COR-L47 (cell line): Measurements from ENCODE around the gene TBC1D21.
A peak's percentile ranks its signal among the peaks of the same experiment; 100 is the strongest.

Experiments used
- DNase-seq: peaks from one replicate; lab custom pipeline; 2025; lab: John Stamatoyannopoulos, UW

The TBC1D21 gene

DNA sequence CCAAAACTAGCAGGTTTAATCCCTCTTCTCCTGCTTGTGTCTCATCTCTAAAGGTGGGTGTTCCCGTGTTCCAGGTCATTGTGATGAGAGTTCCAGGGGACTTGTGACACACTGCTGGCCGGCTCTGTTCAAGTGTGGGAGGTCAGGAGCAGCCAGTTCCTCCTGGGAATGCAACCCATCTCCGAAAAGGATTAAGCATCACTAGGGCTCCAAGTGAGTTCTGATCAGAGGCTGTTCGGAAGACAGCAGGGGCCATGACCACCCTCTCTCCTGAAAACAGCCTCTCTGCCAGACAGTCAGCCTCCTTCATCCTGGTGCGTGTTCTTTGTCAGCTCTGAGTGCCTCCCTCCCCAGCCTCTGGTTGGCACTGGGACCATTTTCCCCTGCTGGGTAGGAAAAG lies at the start of gene TBC1D21:
Gene TBC1D21, plus strand, starts transcription at position 109 of the 400 bp plus-strand sequence. Its CDS starts 146 bp downstream, at position 255.
- DNase-seq, result no peak

DNA sequence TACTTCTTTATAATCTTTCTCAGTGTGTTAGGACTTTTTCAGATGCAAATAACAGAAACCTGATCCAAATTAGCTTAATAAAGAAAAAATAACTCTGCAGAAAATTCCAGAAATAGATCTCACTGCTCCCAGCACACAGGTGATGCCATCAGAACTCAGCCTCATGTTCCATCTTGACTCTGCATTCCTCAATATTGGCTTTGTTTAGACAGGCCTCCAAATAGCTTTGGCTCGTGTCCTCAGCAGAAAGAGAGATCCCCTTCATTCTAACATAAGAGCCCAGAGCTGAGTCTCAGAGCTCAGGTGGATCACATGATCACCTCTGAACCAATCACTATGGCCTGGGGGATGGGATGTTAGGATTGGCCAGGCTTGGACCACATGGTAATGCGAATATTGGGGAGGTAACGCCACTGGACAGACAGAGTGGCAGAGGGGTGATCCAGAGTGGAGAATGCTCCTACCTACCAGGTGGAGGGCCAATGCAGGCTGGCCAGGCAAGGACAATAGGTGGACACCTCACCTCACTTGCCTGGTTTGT lies 46.6 kb upstream of the TBC1D21 start:
- DNase-seq, result no peak

DNA sequence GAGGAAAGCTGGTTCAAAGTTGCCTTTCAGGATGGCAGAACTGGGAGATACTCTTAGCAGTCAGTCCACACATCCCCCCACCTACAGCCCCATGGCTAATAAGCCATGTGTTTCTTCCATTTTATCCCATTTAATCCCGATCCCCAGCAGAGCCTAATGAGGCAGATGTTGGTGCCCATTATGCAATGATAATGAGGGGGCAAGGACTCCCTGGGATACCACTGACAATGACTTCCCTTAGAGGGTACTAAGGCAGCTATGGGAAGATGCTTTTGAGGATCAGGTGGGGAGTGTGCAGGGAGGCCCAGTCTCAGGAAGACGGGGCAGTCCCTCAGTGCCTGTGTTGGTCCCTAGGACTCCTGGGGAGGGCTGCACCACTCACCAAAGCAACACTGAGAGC lies 43.8 kb upstream of the TBC1D21 start:
- no peak for DNase-seq

GRCh38 chr15:73832657-73833056 lies 40.7 kb upstream of the TBC1D21 start:
- DNase-seq, result no peak

GRCh38 chr15:73836845-73837244 lies 36.5 kb upstream of the TBC1D21 start:
- no peak for DNase-seq

- DNase-seq, result no peak
Observed at GRCh38 chr15:73838831-73839426, 34.4 kb upstream of the TBC1D21 start.

GRCh38 chr15:73839699-73840377 lies 33.5 kb upstream of the TBC1D21 start:
- no peak for DNase-seq

- no peak for DNase-seq
Observed at GRCh38 chr15:73840771-73841170, 32.6 kb upstream of the TBC1D21 start.

GRCh38 chr15:73841756-73842725 lies 31.3 kb upstream of the TBC1D21 start:
- no peak for DNase-seq

GRCh38 chr15:73843787-73844186 lies 29.6 kb upstream of the TBC1D21 start:
- DNase-seq, result no peak

DNA sequence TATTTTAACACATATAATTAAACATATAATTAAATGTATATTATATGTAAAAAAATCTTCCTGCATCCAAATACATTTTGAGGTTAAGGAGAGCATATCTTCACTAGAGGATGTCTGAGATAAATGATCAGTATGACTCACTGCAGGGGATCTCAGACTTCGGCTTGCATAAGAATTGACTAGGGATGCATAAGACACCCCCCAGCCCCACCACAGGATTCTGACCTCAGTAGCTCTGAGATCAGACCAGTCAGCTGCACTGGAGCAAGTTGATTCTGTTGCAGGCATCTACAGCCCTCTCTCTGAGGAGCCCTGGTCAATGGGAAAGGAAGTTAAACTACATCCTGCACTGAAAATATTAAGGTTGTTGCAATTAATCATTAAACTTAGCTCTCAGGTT lies 29.0 kb upstream of the TBC1D21 start:
- no peak for DNase-seq

- DNase-seq, result no peak
Observed at GRCh38 chr15:73845507-73845906, 27.9 kb upstream of the TBC1D21 start.

DNA sequence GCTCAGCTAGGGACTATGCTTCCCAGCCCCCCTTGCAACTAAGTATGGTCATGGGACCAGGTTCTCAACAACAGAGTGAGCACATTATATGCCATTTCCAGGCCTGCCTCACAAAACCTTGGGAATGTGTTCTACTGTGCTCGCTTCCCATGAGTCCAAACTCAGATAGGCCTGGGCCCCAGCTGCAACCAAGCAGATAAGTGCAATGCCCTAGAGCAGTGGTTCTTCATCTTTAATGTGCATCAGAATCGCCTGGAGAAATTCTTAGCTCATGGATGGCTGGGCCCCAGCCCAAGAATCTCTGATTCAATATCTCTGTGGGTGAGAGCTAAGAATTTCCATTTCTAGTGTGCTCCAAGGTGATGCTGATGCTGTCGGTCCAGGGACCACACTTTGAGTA lies 27.5 kb upstream of the TBC1D21 start:
- no peak for DNase-seq

- DNase-seq, result no peak
Observed at GRCh38 chr15:73849641-73850040, 23.7 kb upstream of the TBC1D21 start.

- DNase-seq, result no peak
Observed at GRCh38 chr15:73850228-73850627, 23.1 kb upstream of the TBC1D21 start.

DNA sequence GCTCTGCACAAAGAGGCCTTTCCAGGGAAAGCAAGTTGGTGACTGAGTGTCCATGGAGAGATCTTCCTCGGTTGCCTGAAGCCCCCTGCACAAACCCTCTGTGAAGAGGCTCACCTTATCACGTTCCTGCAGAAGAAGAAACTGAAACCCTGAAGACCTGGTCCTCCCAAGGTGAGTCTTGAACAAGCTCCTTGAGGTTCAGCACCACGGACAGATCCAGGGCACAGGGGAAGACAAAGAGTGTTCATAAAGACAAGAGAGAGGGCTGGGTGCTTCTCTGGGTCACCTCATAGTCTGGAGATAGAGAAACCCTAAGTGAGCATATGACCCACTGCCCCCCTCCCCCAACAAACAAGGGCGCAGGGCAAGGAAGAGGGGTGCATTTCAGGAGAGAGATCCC lies 21.7 kb upstream of the TBC1D21 start:
- no peak for DNase-seq

- no peak for DNase-seq
Observed at GRCh38 chr15:73852507-73852906, 20.9 kb upstream of the TBC1D21 start.

DNA sequence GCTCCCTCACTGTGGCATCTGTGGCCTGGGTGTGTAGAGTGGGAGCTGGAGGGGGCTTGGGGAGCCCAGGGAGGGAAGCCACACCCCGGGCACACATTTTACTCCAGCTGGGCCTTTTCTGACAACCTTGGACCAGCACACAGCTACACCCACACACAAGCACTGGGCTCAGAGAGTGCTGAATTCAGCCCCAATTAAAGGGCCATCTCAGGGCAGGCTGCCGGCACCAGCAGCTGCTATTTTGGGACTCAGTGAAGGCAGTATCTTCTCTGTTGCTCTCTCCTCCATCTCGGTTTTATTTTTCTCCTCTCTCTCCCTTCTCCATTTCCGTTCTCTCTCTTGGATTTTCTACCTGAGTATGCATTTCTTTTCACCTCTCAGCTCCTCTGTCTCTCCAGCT lies 19.1 kb upstream of the TBC1D21 start:
- no peak for DNase-seq

DNA sequence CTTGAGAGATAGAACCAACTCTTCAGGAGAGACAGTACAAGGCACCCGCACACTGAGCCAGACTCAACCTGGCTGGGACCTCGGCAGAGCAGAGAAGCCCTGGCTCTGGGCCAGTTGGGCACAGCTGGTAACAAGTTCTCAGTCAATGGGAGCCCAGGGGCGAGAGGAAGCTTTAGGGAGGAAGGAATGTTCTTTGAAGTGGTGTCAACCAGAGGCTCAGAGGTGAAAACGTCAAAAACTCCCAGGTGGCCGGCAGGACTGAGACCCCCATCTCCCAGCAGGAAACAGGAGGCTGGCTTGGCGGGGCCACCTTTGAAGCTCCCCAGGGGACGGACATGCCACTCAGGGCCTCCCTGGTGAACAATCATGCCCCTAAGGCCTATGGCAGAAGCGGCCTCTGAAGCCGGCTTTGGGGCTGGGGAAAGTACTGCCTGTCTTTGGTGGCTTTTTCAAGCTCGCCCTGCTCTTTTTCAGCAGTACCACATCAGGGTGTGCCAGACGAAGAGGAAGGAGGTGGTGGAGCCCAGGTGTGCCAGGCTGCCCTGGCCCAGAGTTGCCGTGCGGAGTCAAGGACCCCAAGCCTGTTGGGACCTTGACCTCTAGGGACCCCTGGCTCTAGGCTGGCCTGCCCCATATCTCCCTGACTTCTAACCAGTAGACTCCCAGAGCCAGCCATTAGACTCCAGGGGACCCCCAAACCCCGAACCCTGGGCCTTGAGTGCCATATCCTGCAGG lies 16.7 kb upstream of the TBC1D21 start:
- peak; percentile 51 for DNase-seq

- DNase-seq, result no peak
Observed at GRCh38 chr15:73857193-73857920, 16.0 kb upstream of the TBC1D21 start.

- DNase-seq, result no peak
Observed at GRCh38 chr15:73858062-73858461, 15.3 kb upstream of the TBC1D21 start.
